Psoas muscle (tissue), 8 donors: Measurements from ENCODE around the gene LCN15. TPM values are rescaled to one million over a fixed set of nuclear protein-coding genes. Genes with fewer than 3 reads are reported as not detected.
A peak's percentile ranks its signal among the peaks of the same experiment; 100 is the strongest.
"Not testable (repeated sequence)": the region's sequence is repeated elsewhere in the genome, so short reads cannot be mapped to it uniquely, and the experiment has no call there.

ENCODE experiments used
- ATAC-seq, 4 donors: fragments of 200-7000 bp; cut with Tn5 transposase; one replicate each; pipeline ENCODE4 v1.9.1; 2020; ENCODE audit warnings: moderate library complexity in 3 of 4, mild to moderate bottlenecking in 2 of 4
- DNase-seq, 2 donors: peaks; one replicate each; pipeline ENCODE4 v3.0.0-alpha.2; 2020
- H3K27ac ChIP-seq: fragments of 200-600 bp; one replicate; pipeline ENCODE4 v1.8.0; 2022
- H3K27me3 ChIP-seq, 3 donors: fragments of 200-600 bp in 1 of 3; one replicate each; pipeline versions ENCODE4 v1.6.1 to v1.8.0; 2013 to 2022; ENCODE audit warnings: low read length in 2 of 3, mild to moderate bottlenecking in 2 of 3, moderate library complexity in 1 of 3; ENCODE audit not compliant: insufficient read depth in 3 of 3
- H3K36me3 ChIP-seq, 2 donors: fragments of 200-600 bp in 1 of 2; one replicate each; pipeline versions ENCODE4 v1.6.1 to v1.8.0; 2013 to 2022; ENCODE audit warnings: low read depth in 1 of 2, mild to moderate bottlenecking in 1 of 2, moderate library complexity in 1 of 2; ENCODE audit not compliant: insufficient read depth in 1 of 2
- H3K4me1 ChIP-seq: fragments of 200-600 bp; one replicate; pipeline ENCODE4 v1.8.0; 2022
- H3K4me3 ChIP-seq: fragments of 200-600 bp; one replicate; pipeline ENCODE4 v1.8.0; 2022; ENCODE audit warnings: mild to moderate bottlenecking
- H3K9me3 ChIP-seq: fragments of 200-600 bp; one replicate; pipeline ENCODE4 v1.8.0; 2022
- WGBS, 3 donors: extraction: QIAGEN DNeasy Blood & Tissue Kit; methylation state at CpG; one replicate each; pipeline versions ENCODE4 v1.1.6 to v1.1.7; 2013; 5-methylcytosine and 5-hydroxymethylcytosine counted together
- intact Hi-C, 2 donors: fragments of 100-400 bp; cut with DNase I; formaldehyde crosslinking; loops; one replicate each; pipeline versions ENCODE4 v1.11.0 to v1.14.2; 2022
- polyA plus RNA-seq, 3 donors: library from polyadenylated mRNA; stranded (reverse); fragments of 200-250 nt; gene quantifications; one replicate each; pipeline ENCODE4 v1.2.3, GENCODE V29; 2013
- total RNA-seq, 4 donors: library from RNA; stranded (reverse); fragmentation: NEBNext Ultra II Directional in 2 of 4; extraction: Animal tissue kit (Norgen Biotek cat#: 25700) in 2 of 4; gene quantifications; one replicate each; pipeline versions ENCODE4 v1.2.1 to v1.2.4, GENCODE V29; 2021 to 2023
- TF ChIP-seq, protein P1 (sequence below): fragments of 200-600 bp; IDR thresholded peaks from one replicate; pipeline ENCODE4 v1.8.0; 2022; ENCODE audit warnings: antibody characterized with exemption
- donor health status: healthy with polysubstance abuse.
- donor health status: DM: no; HTN: no; CAD: no; lungs with moderate emphysema.
- donor health status: Bipolar disorder and iron deficiency.
- donor health status: healthy.
- donor health status: DM: yes; HTN: yes; CAD: no.
- donor health status: DM: no; HTN: no; CAD: no.
- donor health status: DM: no; HTN: no; CAD: no.
- donor health status: DM: yes; HTN: yes; CAD: no.

LCN15 gene
- total and polyA plus RNA-seq, 7 donors = 0.14 to 1.4 (median 0.22) TPM; not detected in 4

DNA sequence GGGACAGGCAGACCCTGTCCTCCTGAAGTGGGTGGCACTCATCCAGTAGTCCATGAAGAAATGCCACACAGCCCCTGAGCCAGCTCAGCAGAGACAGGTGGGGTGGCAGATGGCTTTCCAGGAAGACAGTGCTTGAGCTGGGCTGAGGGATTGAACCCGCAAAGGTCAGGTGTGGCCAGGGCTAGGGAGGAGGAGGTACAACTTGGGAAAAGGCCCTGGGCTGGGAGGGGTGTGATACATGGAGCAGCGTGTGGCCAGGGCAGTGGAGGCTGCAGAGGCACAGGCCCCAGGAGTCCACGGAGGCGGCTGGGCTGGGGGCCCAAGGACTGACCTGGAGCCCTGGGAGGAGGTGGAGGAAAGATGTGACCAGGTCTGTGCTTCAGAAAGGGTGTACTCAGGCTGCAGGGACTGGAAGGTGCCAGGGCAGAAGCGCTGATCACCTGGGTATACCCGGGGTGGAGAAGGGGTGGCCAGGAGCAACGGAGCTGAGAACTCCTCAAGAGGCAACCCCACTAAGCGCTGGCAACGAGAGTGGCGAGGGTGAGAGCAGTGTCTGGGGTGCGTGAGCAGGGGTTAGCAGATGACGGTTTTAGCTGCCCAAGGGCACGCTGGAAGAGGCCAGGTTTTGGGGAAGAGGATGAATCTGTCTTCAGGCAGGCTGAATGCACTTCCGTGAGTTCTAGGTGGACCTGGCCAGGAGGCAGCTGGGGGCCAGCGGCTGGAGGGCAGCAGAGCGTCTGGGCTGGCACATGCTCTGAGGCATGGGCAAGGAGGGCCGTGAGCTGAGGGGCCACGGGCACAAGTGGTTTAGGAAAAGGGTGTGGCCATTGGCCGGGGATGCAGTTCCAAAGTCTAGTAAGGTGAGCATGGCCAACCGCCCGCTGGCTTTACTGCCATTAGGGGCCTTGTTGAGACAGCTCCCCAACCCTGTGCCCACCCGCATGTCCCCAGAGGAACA lies 39.5 kb upstream of the LCN15 start:
- TF ChIP-seq, protein P1, sequence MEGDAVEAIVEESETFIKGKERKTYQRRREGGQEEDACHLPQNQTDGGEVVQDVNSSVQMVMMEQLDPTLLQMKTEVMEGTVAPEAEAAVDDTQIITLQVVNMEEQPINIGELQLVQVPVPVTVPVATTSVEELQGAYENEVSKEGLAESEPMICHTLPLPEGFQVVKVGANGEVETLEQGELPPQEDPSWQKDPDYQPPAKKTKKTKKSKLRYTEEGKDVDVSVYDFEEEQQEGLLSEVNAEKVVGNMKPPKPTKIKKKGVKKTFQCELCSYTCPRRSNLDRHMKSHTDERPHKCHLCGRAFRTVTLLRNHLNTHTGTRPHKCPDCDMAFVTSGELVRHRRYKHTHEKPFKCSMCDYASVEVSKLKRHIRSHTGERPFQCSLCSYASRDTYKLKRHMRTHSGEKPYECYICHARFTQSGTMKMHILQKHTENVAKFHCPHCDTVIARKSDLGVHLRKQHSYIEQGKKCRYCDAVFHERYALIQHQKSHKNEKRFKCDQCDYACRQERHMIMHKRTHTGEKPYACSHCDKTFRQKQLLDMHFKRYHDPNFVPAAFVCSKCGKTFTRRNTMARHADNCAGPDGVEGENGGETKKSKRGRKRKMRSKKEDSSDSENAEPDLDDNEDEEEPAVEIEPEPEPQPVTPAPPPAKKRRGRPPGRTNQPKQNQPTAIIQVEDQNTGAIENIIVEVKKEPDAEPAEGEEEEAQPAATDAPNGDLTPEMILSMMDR = no peak
- intact Hi-C loops = no loop called here
- Histone ChIP-seq H3K36me3 (no peaks in the 10 kb centered on the region), H3K4me3 (no peak overlapping the region), H3K9me3 (no peaks in the 10 kb centered on the region), H3K4me1 (peaks cover 23% of the 10 kb centered on the region), H3K27me3 (peaks cover 0 to 31% (median 7%) of the 10 kb centered on the region in 3 donors), H3K27ac (no peak overlapping the region)
- ATAC-seq (no peak), DNase-seq (no peak)
- 88 to 90% (median 90%) methylated on average over 22 of the region's 22 CpGs for WGBS, 3 donors

DNA sequence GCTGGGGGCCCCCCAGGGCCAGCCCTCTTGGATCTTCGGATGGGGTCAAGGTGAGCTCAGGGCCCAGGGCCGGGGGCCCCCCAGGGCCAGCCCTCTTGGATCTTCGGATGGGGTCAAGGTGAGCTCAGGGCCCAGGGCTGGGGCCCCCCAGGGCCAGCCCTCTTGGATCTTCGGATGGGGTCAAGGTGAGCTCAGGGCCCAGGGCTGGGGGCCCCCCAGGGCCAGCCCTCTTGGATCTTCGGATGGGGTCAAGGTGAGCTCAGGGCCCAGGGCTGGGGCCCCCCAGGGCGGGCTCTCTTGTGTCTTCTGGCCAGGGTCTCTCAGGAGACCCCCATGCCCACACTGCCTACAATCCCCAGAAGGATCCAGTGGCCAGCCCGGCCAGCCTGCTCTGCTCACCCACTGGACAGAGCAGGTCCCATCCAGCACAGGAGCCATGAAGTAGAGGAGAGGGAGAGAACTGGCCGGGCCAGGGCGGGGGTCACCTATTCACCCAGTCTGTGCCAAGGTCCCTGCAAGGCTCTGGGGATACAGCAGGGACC lies 38.8 kb upstream of the LCN15 start:
- H3K4me3 ChIP-seq, H3K27ac ChIP-seq, ATAC-seq, intact Hi-C loops, DNase-seq, H3K36me3 ChIP-seq, H3K9me3 ChIP-seq: not testable (repeated sequence)
- 91 to 97% (median 93%) methylated on average over 5 to 8 of the region's 9 CpGs for WGBS, 3 donors
- Histone ChIP-seq H3K27me3 (peaks cover 0 to 39% (median 7%) of the 10 kb centered on the region in 3 donors), H3K4me1 (peaks cover 22% of the 10 kb centered on the region)

DNA sequence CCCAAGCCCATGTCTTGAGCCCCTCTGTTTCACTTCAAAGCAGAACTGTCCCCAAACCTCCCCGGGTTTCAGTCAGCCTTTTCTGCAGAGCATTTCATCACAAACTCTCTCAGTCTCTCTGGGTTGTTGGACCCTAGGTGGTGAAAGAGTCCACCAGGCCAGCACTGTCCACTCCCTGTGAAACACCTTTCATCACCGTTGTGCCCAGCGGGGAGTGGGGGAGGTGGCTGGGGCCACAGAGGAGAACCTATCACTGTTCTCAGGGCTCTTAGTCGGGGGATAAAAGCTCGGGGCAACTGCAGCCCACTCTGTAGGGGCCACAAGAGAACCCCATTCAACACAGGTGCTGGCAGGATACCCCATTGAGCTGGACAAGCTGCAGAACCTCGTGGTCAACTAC lies 38.0 kb upstream of the LCN15 start:
- WGBS, 3 donors = 66 to 88% (median 75%) methylated on average over 6 of the region's 6 CpGs
- DNase-seq = no peak
- ATAC-seq = no peak
- no peak overlapping the region for H3K27ac ChIP-seq
- H3K36me3 ChIP-seq = no peaks in the 10 kb centered on the region
- intact Hi-C loops = no loop called here
- H3K9me3 ChIP-seq = no peaks in the 10 kb centered on the region
- peaks cover 0 to 46% (median 7%) of the 10 kb centered on the region in 3 donors for H3K27me3 ChIP-seq
- peaks cover 22% of the 10 kb centered on the region for H3K4me1 ChIP-seq
- TF ChIP-seq, protein P1 = no peak
- no peak overlapping the region for H3K4me3 ChIP-seq

DNA sequence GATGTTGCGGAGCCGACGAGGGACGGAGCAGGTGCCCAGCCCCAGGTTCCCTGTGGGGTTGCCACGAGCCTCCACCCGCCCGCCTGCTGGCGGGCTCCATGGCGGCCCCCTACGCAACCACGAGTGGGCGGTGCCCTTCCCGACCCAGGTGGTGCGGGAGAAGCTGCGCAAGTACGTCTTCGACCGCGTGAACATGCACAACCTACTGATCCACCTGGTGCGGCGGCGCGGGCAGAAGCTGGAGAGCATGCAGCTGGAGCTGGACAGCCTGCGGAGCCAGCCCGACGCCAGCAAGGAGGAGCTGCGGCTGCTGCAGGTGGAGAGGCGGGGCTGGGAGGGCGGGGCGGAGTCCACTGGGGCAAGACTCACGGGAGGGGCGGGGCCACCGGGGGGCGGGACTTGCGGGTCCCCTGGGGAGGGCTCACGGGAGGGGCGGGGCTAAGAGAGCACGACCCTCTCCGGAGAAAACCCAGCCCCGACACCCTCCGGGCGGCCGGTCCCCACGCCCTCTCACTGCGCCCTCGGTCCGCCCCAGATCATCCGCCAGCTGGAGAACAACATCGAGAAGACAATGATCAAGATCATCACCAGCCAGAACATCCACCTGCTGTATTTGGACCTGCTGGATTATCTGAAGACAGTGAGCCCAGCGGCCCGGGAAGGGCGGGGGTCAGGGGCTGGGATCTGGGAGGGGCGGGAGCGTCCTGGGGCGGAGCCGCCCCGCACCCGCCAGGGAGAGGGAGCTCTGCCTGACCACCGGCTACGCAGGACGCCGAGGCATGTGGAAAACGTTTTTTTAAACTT lies 35.7 kb upstream of the LCN15 start:
- intact Hi-C loops = loop anchor here in 1 of 2 donors (2.0 kb wide), 1 partner anchor 39 kb away; no protein-coding TSS in a partner anchor
- peak overlapping the region; percentile 49 for H3K4me3 ChIP-seq
- WGBS, 3 donors = 1% methylated on average over 59 to 63 of the region's 63 CpGs
- TF ChIP-seq, protein P1 = no peak
- H3K27ac ChIP-seq = no peak overlapping the region
- H3K36me3 ChIP-seq = no peaks in the 10 kb centered on the region
- peak; percentile 69 to 80 for DNase-seq
- no peaks in the 10 kb centered on the region for H3K9me3 ChIP-seq
- ATAC-seq = peak; percentile 60 to 73 (median 66)
- H3K4me1 ChIP-seq = peaks cover 9% of the 10 kb centered on the region
- peaks cover 0 to 48% (median 7%) of the 10 kb centered on the region in 3 donors for H3K27me3 ChIP-seq
